GM12865 (cell line): ENCODE results near the gene NXPE3.

ENCODE experiments used
- DNase-seq: peaks from one replicate; pipeline ENCODE4 v3.0.0; 2010; ENCODE audit warnings: low read depth
- H3K4me3 ChIP-seq: 2 replicates; pipeline ENCODE4 v1.5.1; 2011; ENCODE audit warnings: mild to moderate bottlenecking, low read depth, low read length, control low read depth
- TF ChIP-seq, protein P1 (sequence below): IDR thresholded peaks from 2 replicates; pipeline ENCODE4 v1.5.1; 2011; ENCODE audit warnings: low read length, control low read depth, low read depth, inconsistent platforms; ENCODE audit not compliant: insufficient read depth; ENCODE audit errors: missing control alignments

The NXPE3 gene

DNA sequence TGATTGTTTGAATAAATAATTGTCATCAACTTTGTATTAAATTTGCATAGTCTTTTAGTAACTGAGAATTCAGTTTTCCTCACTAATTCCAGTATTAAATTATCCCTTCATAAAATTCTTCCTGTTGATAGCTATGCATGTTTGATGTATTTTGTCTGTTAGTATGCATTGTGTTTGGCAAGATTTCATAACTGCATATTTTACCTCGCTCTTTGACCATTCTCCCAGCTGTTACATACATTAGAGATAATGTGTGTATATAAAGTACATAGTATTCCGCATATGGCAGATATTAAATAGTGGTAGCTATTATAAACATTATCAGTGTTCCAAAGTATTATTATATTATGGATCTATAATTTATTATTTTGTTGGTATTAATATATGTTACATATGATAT, 59.7 kb downstream of the NXPE3 start:
- H3K4me3 ChIP-seq: no peak overlapping the region
- TF ChIP-seq, protein P1, sequence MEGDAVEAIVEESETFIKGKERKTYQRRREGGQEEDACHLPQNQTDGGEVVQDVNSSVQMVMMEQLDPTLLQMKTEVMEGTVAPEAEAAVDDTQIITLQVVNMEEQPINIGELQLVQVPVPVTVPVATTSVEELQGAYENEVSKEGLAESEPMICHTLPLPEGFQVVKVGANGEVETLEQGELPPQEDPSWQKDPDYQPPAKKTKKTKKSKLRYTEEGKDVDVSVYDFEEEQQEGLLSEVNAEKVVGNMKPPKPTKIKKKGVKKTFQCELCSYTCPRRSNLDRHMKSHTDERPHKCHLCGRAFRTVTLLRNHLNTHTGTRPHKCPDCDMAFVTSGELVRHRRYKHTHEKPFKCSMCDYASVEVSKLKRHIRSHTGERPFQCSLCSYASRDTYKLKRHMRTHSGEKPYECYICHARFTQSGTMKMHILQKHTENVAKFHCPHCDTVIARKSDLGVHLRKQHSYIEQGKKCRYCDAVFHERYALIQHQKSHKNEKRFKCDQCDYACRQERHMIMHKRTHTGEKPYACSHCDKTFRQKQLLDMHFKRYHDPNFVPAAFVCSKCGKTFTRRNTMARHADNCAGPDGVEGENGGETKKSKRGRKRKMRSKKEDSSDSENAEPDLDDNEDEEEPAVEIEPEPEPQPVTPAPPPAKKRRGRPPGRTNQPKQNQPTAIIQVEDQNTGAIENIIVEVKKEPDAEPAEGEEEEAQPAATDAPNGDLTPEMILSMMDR: no peak
- no peak for DNase-seq

DNA sequence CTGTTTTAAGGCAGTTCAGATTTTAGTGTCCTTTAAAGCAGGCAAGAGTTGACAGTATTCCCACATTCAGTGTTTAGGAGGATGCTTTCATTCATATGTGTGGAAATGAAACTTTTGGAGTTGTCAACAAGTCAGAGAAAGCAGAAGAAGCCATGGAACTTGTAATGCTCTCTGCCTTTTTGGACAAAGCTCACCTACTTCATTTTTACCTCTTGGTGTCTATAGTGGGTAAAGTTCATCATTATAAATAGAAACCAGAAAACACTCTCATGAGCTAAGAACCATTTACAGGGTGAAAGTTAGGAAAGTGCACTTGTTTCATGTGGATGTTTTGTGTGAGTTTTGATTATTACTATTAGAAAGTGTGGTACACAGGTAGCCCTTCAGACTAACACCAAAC, 61.1 kb downstream of the NXPE3 start:
- DNase-seq: no peak
- H3K4me3 ChIP-seq: no peak overlapping the region

DNA sequence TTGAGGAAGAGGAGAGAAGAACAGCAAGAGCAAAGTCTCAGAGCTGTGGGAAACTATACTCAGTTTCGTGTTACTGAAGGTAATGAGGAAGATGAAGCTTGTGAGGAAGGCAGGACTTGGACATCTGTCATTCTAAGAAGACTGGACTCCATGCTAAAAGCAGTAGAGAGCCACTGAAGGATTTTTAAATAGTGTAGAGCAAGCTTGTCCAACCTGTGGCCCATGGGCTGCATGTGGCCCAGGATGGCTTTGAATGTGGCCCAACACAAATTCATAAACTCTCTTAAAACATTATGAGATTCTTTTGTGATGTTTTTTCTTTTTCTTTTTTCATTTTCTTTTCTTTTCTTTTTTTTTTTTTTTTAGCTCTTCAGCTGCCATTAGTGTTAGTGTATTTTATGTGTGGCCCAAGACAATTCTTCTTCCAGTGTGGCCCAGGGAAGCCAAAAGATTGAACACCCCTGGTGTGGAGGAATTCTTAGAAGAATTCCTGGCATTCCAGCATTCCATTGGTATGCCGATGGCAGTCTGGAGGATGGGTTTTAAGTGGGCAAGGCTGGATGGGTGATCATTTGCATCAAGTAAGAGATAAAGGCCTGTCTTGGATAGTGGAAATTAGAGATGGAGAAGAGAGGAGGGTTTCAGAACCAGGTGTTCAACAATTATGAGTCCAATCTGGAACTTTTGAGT, 63.4 kb downstream of the NXPE3 start:
- no peak for DNase-seq
- H3K4me3 ChIP-seq: no peak overlapping the region
- TF ChIP-seq, protein P1: no peak

More for the DNA sequence above, 61.1 kb downstream of the NXPE3 start:
- TF ChIP-seq, protein P1: no peak

DNA sequence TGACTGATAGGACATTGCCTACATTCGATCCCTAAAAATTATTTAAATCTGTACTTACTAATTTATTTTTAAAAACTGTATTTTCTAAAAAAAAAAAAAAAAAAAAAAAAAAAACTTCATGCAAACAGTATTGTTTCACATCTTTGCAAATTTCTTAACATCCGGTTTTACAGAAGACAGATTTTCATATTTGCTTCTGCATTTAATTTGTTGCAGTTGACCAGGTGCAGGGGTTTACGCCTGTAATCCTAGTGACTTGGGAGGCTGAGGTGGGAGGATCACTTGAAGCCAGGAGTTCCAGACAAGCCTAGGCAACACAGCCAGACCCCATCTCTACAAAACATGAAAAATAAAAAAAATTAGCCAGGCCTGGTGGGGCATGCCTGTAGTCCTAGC, 63.9 kb downstream of the NXPE3 start:
- TF ChIP-seq, protein P1: no peak
- no peak for DNase-seq
- no peak overlapping the region for H3K4me3 ChIP-seq

DNA sequence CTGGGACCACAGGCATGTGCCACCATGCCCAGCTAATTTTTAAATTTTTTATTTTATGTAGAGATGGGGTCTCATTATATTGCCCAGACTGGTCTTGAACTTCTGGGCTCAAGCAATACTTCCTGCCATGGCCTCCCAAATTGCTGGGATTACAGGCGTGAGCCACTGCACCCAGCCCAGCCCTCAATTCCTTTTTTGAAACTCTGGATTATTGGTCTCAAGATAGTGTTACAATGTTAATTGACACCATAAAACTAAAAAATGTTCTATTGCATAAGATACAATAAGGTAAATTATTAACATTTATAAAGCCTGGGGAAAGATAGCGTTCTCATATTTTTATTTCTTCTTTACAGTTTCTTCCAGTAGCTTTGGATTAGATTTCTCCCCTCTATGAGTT, 66.4 kb downstream of the NXPE3 start:
- H3K4me3 ChIP-seq: no peak overlapping the region
- TF ChIP-seq, protein P1: no peak
- DNase-seq: no peak

DNA sequence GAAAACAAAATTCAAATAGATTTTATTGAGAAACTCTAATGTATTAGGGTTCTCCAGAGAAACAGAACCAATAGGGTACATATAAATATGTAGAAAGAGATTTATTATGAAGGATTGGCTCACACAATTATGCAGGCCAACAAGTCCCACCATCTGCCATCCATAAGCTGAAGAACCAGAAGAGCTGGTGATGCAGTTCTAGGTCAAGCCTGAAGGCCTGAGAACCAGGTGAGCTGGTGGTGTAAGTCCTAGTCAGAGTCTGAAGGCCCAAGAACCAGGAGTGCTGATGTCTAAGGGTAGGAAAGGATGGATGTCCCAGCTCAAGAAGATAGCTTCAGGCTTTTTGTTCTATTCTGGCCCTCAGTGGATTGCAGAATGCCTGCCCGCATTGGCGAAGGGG, 67.7 kb downstream of the NXPE3 start:
- no peak for DNase-seq
- no peak overlapping the region for H3K4me3 ChIP-seq
- TF ChIP-seq, protein P1: no peak

DNA sequence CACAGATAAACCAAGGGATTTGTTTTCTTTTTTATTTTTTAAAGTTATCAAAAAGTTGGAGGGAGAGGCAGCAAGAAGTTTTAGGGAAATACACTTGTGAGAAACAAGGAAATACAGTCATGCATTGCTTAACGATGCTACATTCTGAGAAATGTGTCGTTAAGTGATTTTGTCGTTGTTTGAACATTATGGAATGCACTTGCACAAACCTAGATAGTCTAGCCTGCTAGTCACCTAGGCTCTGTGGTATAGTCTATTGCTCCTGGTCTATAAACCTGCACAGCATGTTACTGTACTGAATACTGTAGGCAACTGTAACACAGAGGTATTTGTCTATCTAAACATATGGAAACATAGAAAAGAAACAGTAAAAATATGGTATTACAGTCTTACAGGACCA, 68.3 kb downstream of the NXPE3 start:
- no peak for DNase-seq
- no peak overlapping the region for H3K4me3 ChIP-seq
- TF ChIP-seq, protein P1: no peak
